HG02623 (cell line): ENCODE results near the gene SRD5A1.

Source experiments
- ATAC-seq: cut with Tn5 transposase; IDR thresholded peaks from one replicate; pipeline ENCODE4 v1.9.1; 2021; ENCODE audit warnings: moderate library complexity; ENCODE audit not compliant: unreplicated experiment

SRD5A1 gene

GRCh38 chr5:6723816-6724300 is 90.6 kb downstream of the SRD5A1 start:
- no peak for ATAC-seq
